HepG2 (cell line): ENCODE results near the gene SEC61B. TPM values are rescaled to one million over a fixed set of nuclear protein-coding genes. Genes with fewer than 3 reads are reported as not detected.
A peak's percentile ranks its signal among the peaks of the same experiment; 100 is the strongest.

Source experiments
- BCL6 ChIP-seq: IDR thresholded peaks from 2 replicates; pipeline ENCODE4 v1.6.1; 2016; ENCODE audit warnings: missing genetic modification reagents, missing compliant biosample characterization
- KLF6 ChIP-seq: IDR thresholded peaks from 2 replicates; pipeline ENCODE4 v1.8.0; 2016; ENCODE audit warnings: missing biosample characterization, missing genetic modification reagents
- NONO ChIP-seq, 2 experiments: fragments of 450-650 bp in 1 of 2; sonication (generic) in 1 of 2; formaldehyde crosslinking in 1 of 2; IDR thresholded peaks in 1 of 2; conservative IDR thresholded peaks in 1 of 2; 2 replicates each; pipeline versions ENCODE4 v1.6.1 to v1.8.0; 2017 to 2022; ENCODE audit warnings: mild to moderate bottlenecking in 1 of 2, missing genetic modification reagents in 1 of 2, moderate library complexity in 1 of 2
- RAD21 ChIP-seq: fragments of 450-650 bp; formaldehyde crosslinking; IDR thresholded peaks from 2 replicates; pipeline ENCODE4 v1.5.0; 2020; ENCODE audit warnings: mild to moderate bottlenecking
- RFX3 ChIP-seq: IDR thresholded peaks from 2 replicates; pipeline ENCODE4 v1.6.1; 2016; ENCODE audit warnings: missing biosample characterization, missing genetic modification reagents
- SOX13 ChIP-seq, 3 experiments: fragments of 450-650 bp in 1 of 3; sonication (generic) in 1 of 3; formaldehyde crosslinking in 1 of 3; IDR thresholded peaks in 2 of 3; conservative IDR thresholded peaks in 1 of 3; 2 replicates each; pipeline versions ENCODE4 v1.5.0 to v1.6.1; 2016 to 2020; ENCODE audit warnings: antibody characterized with exemption in 1 of 3, mild to moderate bottlenecking in 1 of 3, missing compliant biosample characterization in 1 of 3, missing genetic modification reagents in 1 of 3, moderate library complexity in 1 of 3
- ZNF30 ChIP-seq: sonication (generic); formaldehyde crosslinking; IDR thresholded peaks from 2 replicates; pipeline ENCODE4 v1.5.0; 2020; ENCODE audit warnings: mild to moderate bottlenecking, missing genetic modification reagents
- ZNF572 ChIP-seq: sonication (generic); formaldehyde crosslinking; IDR thresholded peaks from 2 replicates; pipeline ENCODE4 v1.5.1; 2020; ENCODE audit warnings: mild to moderate bottlenecking, missing genetic modification reagents
- polyA plus RNA-seq, 8 experiments: library from polyadenylated mRNA; depleted of rRNA in 3 of 8; stranded (reverse) in 7 of 8; unstranded in 1 of 8; fragments of >200 nt; fragmentation: Illumina TruSeq in 4 of 8; extraction: Trizol in 4 of 8; gene quantifications; 2 replicates each; pipeline versions ENCODE4 v1.2.1 to v1.2.3, GENCODE V29; 2011 to 2016; ENCODE audit warnings: low read depth in 4 of 8, missing spikeins in 1 of 8, mixed read lengths in 1 of 8; ENCODE audit not compliant: insufficient read depth in 1 of 8
- total RNA-seq, 5 experiments: library from RNA; depleted of rRNA; stranded (reverse); fragments of >200 nt; fragmentation: Illumina TruSeq; extraction: Trizol; gene quantifications; 2 replicates each; pipeline ENCODE4 v1.2.3, GENCODE V29; 2016; ENCODE audit warnings: low read depth in 1 of 5
- TF ChIP-seq, protein P1 (sequence below): sonication (generic); formaldehyde crosslinking; IDR thresholded peaks from 2 replicates; pipeline ENCODE4 v1.4.0; 2020; ENCODE audit warnings: missing genetic modification reagents
- TF ChIP-seq, protein P2 (sequence below): sonication (generic); formaldehyde crosslinking; IDR thresholded peaks from 2 replicates; pipeline ENCODE4 v1.5.1; 2020; ENCODE audit warnings: mild to moderate bottlenecking, missing genetic modification reagents, moderate library complexity
- TF ChIP-seq, protein P3 (sequence below): sonication (generic); formaldehyde crosslinking; IDR thresholded peaks from 2 replicates; pipeline ENCODE4 v1.8.0; 2022; ENCODE audit warnings: missing genetic modification reagents, mild to moderate bottlenecking, borderline replicate concordance
- TF ChIP-seq, protein P4 (sequence below): sonication (generic); formaldehyde crosslinking; IDR thresholded peaks from 2 replicates; pipeline ENCODE4 v1.5.1; 2020; ENCODE audit warnings: missing genetic modification reagents, mild to moderate bottlenecking, borderline replicate concordance

SEC61B gene
- total and polyA plus RNA-seq, 2 of the 13 experiments (the other 11 are each of a cell fraction or from before 2014, with no cell fraction given), result 191 to 368 TPM

DNA sequence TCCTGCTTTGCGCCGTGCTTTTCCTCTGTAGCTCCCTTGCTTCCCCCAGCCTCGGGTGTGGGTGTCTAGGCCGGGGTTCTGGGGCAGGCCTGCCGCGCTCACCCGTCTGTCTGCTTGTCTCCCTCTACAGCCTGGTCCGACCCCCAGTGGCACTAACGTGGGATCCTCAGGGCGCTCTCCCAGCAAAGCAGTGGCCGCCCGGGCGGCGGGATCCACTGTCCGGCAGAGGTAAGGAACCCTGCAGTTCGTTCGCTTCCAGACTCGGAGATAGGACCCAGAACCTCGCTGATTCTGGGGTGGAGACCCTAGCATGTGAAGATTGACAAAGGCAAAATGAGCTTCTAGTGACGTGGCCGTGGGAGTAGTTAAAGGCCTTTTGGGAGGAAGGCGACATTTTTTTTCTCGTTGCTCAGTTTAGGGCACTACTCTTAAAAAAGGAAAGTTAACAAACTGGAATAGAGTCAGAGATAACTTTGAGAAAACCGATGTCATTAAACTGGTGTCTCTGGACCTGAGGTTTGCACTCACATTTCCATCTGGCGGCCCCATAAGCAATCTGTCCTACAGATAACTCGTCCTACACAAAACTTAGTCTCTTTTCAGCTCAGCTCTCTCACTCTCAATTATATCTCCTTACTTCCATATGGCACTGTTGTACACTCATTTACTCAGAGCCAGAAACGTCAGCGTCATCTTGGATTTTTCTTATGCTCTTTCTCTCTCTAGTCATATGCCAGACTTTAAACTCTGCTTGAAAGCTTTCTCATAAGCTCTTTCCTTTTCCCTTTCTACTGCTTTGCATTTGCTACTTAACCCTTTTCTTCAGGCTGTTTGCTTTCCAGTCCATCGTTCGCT, 561 bp downstream of the SEC61B start (continued):
- TF ChIP-seq ZNF30 (CRISPR knock-in tag), result 0 out of 2 replicates have a peak, but pooled peaks have one; percentile 39
- TF ChIP-seq, protein P1, sequence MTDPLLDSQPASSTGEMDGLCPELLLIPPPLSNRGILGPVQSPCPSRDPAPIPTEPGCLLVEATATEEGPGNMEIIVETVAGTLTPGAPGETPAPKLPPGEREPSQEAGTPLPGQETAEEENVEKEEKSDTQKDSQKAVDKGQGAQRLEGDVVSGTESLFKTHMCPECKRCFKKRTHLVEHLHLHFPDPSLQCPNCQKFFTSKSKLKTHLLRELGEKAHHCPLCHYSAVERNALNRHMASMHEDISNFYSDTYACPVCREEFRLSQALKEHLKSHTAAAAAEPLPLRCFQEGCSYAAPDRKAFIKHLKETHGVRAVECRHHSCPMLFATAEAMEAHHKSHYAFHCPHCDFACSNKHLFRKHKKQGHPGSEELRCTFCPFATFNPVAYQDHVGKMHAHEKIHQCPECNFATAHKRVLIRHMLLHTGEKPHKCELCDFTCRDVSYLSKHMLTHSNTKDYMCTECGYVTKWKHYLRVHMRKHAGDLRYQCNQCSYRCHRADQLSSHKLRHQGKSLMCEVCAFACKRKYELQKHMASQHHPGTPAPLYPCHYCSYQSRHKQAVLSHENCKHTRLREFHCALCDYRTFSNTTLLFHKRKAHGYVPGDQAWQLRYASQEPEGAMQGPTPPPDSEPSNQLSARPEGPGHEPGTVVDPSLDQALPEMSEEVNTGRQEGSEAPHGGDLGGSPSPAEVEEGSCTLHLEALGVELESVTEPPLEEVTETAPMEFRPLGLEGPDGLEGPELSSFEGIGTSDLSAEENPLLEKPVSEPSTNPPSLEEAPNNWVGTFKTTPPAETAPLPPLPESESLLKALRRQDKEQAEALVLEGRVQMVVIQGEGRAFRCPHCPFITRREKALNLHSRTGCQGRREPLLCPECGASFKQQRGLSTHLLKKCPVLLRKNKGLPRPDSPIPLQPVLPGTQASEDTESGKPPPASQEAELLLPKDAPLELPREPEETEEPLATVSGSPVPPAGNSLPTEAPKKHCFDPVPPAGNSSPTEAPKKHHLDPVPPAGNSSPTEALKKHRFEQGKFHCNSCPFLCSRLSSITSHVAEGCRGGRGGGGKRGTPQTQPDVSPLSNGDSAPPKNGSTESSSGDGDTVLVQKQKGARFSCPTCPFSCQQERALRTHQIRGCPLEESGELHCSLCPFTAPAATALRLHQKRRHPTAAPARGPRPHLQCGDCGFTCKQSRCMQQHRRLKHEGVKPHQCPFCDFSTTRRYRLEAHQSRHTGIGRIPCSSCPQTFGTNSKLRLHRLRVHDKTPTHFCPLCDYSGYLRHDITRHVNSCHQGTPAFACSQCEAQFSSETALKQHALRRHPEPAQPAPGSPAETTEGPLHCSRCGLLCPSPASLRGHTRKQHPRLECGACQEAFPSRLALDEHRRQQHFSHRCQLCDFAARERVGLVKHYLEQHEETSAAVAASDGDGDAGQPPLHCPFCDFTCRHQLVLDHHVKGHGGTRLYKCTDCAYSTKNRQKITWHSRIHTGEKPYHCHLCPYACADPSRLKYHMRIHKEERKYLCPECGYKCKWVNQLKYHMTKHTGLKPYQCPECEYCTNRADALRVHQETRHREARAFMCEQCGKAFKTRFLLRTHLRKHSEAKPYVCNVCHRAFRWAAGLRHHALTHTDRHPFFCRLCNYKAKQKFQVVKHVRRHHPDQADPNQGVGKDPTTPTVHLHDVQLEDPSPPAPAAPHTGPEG (CRISPR knock-in tag), result no peak
- TF ChIP-seq SOX13 (IDR thresholded peaks at IDR 0.05), result no peak
- TF ChIP-seq SOX13 (CRISPR knock-in tag; conservative IDR thresholded peaks at IDR 0.05 in 1 of 2, IDR thresholded peaks at IDR 0.05 in 1 of 2), result no peak
- TF ChIP-seq, protein P2, sequence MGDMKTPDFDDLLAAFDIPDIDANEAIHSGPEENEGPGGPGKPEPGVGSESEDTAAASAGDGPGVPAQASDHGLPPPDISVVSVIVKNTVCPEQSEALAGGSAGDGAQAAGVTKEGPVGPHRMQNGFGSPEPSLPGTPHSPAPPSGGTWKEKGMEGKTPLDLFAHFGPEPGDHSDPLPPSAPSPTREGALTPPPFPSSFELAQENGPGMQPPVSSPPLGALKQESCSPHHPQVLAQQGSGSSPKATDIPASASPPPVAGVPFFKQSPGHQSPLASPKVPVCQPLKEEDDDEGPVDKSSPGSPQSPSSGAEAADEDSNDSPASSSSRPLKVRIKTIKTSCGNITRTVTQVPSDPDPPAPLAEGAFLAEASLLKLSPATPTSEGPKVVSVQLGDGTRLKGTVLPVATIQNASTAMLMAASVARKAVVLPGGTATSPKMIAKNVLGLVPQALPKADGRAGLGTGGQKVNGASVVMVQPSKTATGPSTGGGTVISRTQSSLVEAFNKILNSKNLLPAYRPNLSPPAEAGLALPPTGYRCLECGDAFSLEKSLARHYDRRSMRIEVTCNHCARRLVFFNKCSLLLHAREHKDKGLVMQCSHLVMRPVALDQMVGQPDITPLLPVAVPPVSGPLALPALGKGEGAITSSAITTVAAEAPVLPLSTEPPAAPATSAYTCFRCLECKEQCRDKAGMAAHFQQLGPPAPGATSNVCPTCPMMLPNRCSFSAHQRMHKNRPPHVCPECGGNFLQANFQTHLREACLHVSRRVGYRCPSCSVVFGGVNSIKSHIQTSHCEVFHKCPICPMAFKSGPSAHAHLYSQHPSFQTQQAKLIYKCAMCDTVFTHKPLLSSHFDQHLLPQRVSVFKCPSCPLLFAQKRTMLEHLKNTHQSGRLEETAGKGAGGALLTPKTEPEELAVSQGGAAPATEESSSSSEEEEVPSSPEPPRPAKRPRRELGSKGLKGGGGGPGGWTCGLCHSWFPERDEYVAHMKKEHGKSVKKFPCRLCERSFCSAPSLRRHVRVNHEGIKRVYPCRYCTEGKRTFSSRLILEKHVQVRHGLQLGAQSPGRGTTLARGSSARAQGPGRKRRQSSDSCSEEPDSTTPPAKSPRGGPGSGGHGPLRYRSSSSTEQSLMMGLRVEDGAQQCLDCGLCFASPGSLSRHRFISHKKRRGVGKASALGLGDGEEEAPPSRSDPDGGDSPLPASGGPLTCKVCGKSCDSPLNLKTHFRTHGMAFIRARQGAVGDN (CRISPR knock-in tag), result peak; percentile 45
- TF ChIP-seq, protein P3, sequence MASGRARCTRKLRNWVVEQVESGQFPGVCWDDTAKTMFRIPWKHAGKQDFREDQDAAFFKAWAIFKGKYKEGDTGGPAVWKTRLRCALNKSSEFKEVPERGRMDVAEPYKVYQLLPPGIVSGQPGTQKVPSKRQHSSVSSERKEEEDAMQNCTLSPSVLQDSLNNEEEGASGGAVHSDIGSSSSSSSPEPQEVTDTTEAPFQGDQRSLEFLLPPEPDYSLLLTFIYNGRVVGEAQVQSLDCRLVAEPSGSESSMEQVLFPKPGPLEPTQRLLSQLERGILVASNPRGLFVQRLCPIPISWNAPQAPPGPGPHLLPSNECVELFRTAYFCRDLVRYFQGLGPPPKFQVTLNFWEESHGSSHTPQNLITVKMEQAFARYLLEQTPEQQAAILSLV, result 0 out of 2 replicates have a peak, but pooled peaks have one; percentile 57
- no peak for TF ChIP-seq NONO (IDR thresholded peaks at IDR 0.05)
- no peak for TF ChIP-seq NONO (CRISPR knock-in tag; conservative IDR thresholded peaks at IDR 0.05)
- peak; percentile 19; the same call in 1 of the 2 replicates for TF ChIP-seq RAD21 (CRISPR knock-in tag)
- peak; percentile 62; the same call in 1 of the 2 replicates for TF ChIP-seq ZNF572 (CRISPR knock-in tag)
- TF ChIP-seq BCL6 (CRISPR knock-in tag), result no peak
- no peak for TF ChIP-seq KLF6 (CRISPR knock-in tag)
- no peak for TF ChIP-seq RFX3 (CRISPR knock-in tag)
- TF ChIP-seq, protein P4, sequence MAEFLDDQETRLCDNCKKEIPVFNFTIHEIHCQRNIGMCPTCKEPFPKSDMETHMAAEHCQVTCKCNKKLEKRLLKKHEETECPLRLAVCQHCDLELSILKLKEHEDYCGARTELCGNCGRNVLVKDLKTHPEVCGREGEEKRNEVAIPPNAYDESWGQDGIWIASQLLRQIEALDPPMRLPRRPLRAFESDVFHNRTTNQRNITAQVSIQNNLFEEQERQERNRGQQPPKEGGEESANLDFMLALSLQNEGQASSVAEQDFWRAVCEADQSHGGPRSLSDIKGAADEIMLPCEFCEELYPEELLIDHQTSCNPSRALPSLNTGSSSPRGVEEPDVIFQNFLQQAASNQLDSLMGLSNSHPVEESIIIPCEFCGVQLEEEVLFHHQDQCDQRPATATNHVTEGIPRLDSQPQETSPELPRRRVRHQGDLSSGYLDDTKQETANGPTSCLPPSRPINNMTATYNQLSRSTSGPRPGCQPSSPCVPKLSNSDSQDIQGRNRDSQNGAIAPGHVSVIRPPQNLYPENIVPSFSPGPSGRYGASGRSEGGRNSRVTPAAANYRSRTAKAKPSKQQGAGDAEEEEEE, result no peak
